ENCODE data around the gene CDK3.
"Not testable (repeated sequence)": the region's sequence is repeated elsewhere in the genome, so short reads cannot be mapped to it uniquely, and the experiment has no call there.

CDK3 gene

GRCh38 chr17:76000755-76001521, at the start of gene CDK3:
CDK3 (plus strand) TSS chr17:76000855; CDS start chr17:76001426, 571 bp downstream.
- FAIRE-seq: no peak

GRCh38 chr17:75950855-75951554, 49.6 kb upstream of the CDK3 start:
- FAIRE-seq: no peak

GRCh38 chr17:75959051-75959838, 41.4 kb upstream of the CDK3 start:
- no peak for FAIRE-seq

GRCh38 chr17:75959839-75960511, 40.7 kb upstream of the CDK3 start:
- FAIRE-seq: no peak

- no peak for FAIRE-seq
Measured at GRCh38 chr17:75965468-75965867, 35.2 kb upstream of the CDK3 start.

GRCh38 chr17:75969044-75969443, 31.6 kb upstream of the CDK3 start:
- not testable (repeated sequence) for FAIRE-seq

GRCh38 chr17:75970011-75970523, 30.6 kb upstream of the CDK3 start:
- FAIRE-seq: no peak

- no peak for FAIRE-seq
Measured at GRCh38 chr17:75970626-75971025, 30.0 kb upstream of the CDK3 start.

- not testable (repeated sequence) for FAIRE-seq
Measured at GRCh38 chr17:75975187-75975586, 25.5 kb upstream of the CDK3 start.

- FAIRE-seq: no peak
Measured at GRCh38 chr17:75975757-75976174, 24.9 kb upstream of the CDK3 start.

GRCh38 chr17:75976175-75976848, 24.3 kb upstream of the CDK3 start:
- no peak for FAIRE-seq

GRCh38 chr17:75978938-75979704, 21.5 kb upstream of the CDK3 start, which contains the start of the genes ACOX1 and TEN1:
ACOX1 (minus strand) TSS chr17:75979166; CDS start chr17:75979073, 93 bp downstream.
TEN1 (plus strand) TSS chr17:75979240; CDS start chr17:75986193, 6,953 bp downstream.
- FAIRE-seq: peak; percentile 94

- no peak for FAIRE-seq
Measured at GRCh38 chr17:75979705-75980187, 20.9 kb upstream of the CDK3 start.

- FAIRE-seq: no peak
Measured at GRCh38 chr17:75980188-75981018, 20.3 kb upstream of the CDK3 start.

GRCh38 chr17:75981019-75981615, 19.5 kb upstream of the CDK3 start:
- no peak for FAIRE-seq

- no peak for FAIRE-seq
Measured at GRCh38 chr17:75983501-75984181, 17.0 kb upstream of the CDK3 start.

- no peak for FAIRE-seq
Measured at GRCh38 chr17:75985986-75986385, 14.7 kb upstream of the CDK3 start.

GRCh38 chr17:75987041-75987440, 13.6 kb upstream of the CDK3 start:
- FAIRE-seq: no peak

- FAIRE-seq: no peak
Measured at GRCh38 chr17:75991396-75991795, 9.3 kb upstream of the CDK3 start.

Data from A204.1 (cell line).